Activated CD4-positive, alpha-beta T cell treated with anti-CD3 and anti-CD28 coated beads, Interleukin-2, Interleukin-6, amounts not matched to agents 100 ng/mL and 50 ng/mL, durations not matched to agents 16 hours and 8 hours (primary cell): ENCODE measurements around the gene SLC37A4.
"Not testable (repeated sequence)": the region's sequence is repeated elsewhere in the genome, so short reads cannot be mapped to it uniquely, and the experiment has no call there.

Experiments
- DNase-seq: peaks from one replicate; pipeline ENCODE4 v3.0.0-alpha.2; 2020

SLC37A4 gene

GRCh38 chr11:119016216-119017009 lies 14.3 kb downstream of the SLC37A4 start:
- no peak for DNase-seq

- DNase-seq, result no peak
Observed at GRCh38 chr11:119015054-119015611, 15.5 kb downstream of the SLC37A4 start.

- DNase-seq, result no peak
Observed at GRCh38 chr11:119014209-119014924, 16.3 kb downstream of the SLC37A4 start.

GRCh38 chr11:119012629-119013170 lies 18.0 kb downstream of the SLC37A4 start:
- no peak for DNase-seq

GRCh38 chr11:119011476-119012053 lies 19.1 kb downstream of the SLC37A4 start:
- DNase-seq, result no peak

GRCh38 chr11:119006656-119007055 lies 24.0 kb downstream of the SLC37A4 start:
- no peak for DNase-seq

DNA sequence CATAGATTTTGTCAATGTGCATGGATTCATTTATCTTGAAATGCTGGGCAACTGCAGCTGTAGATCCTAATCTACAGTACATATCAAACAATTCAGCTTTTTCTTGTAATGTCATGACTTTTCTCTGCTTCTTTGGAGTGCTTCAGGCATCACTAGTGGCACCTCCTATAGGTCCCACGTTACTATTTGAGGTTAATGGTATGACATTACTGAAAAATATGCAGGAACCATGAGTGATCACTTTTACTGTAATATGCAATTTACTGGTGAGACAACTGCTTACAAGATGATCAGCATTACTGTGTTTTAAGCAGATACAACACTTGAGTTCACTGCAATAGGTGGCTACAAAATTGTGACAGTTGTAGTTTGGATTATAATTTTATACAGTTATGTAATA lies 29.8 kb downstream of the SLC37A4 start:
- no peak for DNase-seq

DNA sequence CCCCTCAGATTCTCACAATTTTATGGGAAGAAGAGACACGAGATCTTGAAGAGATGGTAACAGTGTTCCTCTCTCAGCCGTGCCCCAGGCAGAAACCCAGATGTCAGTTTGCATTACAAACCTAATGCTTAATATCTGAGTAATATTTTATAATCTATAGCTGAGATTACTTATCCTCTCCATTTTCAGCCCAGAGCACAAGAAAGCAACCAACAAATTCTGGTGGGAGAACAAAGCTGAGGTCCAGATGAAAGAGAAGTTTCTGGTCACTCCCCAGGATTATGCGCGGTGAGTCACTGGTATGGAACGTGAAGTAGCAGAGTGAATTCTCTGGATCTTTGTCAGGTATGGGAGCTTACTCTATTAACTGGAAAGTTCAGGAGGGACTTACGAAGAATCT lies 31.9 kb downstream of the SLC37A4 start:
- no peak for DNase-seq

DNA sequence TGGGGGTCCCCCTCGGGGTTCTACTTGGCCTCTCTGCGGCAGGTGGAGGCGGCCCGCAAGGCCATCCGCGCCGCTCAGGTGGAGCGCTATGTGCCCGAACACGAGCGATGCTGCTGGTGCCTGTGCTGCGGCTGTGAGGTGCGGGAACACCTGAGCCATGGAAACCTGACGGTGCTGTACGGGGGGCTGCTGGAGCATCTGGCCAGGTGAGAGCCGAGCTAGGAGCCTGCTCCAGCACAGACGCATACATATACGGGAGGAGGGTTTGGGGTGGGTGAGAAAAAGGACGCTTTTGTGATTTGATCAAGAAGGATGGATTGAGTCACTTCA lies 32.3 kb downstream of the SLC37A4 start:
- DNase-seq, result no peak

DNA sequence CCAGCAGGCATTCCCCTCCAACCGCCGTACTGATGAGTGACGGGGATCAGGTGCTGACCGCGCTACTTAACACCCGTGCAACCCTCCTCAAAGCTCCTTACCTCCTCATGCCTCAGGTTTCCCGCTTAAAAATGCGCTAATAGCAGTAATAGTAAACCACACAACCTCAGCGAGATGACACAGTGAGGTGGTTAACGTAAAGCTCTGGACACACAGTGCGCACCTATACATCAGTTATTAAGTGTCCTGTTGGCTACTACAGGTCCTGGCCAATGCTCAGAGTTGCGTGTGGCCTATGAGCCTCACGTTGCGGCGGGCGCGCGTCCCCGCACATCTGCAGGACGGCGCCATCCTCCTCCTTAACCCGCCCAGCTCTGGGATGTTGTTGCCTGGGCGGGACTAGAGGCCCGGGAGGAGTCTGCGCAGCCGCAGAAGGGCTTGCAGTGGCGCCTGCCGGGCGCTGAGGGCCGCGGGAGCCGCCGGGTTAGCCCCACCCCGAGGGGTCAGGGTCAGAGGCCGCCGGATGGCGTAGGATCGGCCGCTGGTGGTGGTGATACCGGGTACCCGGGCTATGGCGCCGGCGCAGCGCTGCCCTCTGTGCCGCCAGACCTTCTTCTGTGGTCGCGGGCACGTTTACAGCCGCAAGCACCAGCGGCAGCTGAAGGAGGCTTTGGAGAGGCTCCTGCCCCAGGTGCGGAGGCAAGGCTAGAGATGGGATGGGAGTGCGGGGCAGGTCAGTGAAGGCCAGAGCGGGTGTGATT lies 32.9 kb downstream of the SLC37A4 start, which contains the start of gene CENATAC:
TSS of gene CENATAC (plus strand) at position 512 of the 761 bp plus-strand sequence. CDS start at position 572, 60 bp downstream.
- peak; percentile 98 for DNase-seq

GRCh38 chr11:118996926-118997626 lies 33.6 kb downstream of the SLC37A4 start:
- DNase-seq, result peak; percentile 74

DNA sequence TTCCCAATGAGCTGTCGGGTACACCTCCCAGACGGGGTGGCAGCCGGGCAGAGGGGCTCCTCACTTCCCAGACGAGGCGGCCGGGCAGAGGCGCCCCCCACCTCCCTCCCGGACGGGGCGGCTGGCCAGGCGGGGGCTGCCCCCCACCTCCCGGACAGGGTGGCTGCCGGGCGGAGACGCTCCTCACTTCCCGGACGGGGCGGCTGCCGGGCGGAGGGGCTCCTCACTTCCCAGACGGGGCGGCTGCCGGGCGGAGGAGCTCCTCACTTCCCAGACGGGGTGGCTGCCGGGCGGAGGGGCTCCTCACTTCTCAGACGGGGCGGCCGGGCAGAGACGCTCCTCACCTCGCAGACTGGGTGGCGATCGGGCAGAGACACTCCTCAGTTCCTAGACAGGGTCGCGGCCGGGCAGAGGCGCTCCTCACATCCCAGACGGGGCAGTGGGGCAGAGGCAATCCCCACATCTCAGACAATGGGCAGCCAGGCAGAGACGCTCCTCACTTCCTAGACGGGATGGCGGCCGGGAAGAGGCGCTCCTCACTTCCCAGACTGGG lies 39.1 kb downstream of the SLC37A4 start:
- DNase-seq, result not testable (repeated sequence)

DNA sequence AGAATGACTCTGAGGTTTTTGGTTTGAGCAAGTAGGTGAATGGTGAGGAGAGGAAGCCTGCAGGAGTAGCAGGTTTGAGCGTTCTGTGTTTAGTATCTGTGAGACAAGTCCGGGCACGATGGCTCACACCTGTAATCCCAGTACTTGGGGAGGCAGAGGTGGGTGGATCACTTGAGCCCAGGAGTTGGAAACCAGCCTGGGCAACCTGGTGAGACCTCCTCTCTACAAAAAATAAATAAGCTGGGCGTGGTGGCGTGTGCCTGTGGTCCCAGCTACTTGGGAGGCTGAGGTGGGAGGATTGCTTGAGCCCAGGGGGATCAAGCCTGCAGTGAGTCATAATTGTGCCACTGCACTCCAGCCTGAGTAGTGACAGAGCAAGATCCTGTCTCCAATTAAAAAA lies 42.4 kb downstream of the SLC37A4 start:
- no peak for DNase-seq

- DNase-seq, result no peak
Observed at GRCh38 chr11:118984825-118985224, 45.9 kb downstream of the SLC37A4 start.

- not testable (repeated sequence) for DNase-seq
Observed at GRCh38 chr11:118984337-118984736, 46.3 kb downstream of the SLC37A4 start.

DNA sequence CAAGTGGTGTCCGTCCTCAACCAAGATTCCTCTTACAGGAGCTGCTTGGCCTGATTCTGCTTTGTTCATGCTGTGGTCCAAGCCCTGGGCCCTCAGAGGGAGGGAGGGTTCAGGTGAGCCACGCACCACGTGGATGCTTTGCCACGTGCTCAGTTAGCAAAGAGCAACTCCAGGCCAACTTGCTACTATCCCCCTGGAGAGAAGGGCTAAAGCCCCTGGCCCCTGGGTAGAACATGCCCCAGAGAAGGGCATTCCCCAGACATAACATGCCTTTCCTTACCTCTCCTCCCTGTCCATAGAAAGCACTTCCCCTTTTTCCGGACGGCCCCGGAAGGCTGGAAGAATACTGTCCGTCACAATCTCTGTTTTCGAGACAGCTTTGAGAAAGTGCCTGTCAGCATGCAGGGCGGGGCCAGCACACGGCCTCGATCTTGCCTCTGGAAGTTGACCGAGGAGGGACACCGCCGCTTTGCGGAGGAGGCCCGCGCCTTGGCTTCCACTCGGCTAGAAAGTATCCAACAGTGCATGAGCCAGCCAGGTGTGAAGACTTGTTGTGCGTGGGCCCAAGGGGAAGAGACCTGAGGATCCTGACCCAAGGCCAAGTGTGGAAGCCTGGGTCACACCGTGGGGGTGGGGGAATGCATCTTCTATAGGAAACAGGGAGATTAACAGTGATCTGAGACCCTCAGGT lies 50.3 kb downstream of the SLC37A4 start:
- DNase-seq, result no peak

DNA sequence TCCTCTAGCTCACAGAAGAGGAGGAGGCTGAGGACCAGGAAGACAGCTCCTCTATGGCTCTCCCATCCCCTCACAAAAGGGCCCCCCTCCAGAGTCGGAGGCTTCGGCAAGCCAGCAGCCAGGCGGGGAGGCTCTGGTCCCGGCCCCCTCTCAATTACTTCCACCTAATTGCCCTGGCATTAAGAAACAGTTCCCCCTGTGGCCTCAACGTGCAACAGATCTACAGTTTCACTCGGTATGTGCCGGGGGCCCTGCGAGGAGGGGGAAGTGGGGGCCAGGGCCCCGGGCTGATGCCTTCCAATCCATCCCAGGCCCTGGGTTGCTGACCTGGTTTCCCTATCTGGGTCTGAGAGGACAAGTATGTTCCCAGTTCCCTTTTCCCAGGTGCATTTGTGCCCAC lies 51.2 kb downstream of the SLC37A4 start:
- no peak for DNase-seq

DNA sequence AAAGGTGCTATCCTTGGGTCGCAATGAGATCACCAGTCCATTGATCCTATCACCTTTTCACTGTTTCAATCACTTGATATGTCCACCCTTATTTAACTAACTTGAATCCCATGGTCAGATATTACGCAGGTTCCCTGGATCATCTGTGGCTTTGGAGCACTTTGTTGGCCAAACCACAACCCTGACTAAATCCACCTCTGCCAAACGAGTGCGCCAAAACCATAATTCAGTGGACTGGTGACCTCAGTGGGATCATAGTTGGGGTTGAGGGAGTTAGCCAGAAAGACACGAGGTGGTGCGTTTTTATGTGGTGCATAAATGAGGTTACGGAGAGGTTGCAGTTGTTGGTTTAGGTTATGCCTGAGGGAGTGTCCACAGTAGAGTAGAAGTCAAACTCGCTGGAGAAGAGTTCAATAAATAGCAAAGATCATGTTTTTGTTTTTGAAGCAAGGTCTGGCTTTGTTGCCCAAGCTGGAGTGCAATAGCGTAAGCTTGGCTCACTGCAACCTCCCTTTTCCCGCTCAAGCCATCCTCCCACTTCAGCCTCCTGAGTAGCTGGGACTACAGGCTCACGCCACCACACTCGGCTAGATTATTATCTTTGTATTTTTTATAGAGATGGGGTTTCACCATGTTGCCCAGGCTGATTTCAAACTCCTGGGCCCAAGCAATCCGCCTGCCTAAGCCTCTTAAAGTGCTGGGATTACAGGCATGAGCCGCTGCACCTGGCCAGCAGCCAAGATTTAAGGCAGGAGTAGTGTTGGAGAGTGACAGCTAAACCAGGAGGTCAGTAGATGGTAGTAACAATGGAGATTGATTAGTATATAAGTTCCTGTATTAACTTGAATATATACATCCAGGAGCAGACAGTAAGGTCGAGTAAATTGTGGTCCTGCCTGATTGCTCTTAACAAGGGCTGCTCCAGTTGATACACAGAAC lies 54.6 kb downstream of the SLC37A4 start:
- DNase-seq, result no peak
